Left kidney (tissue), 2 donors: ENCODE data around the gene TRPM4. TPM values are rescaled to one million over a fixed set of nuclear protein-coding genes. Genes with fewer than 3 reads are reported as not detected.
A peak's percentile ranks its signal among the peaks of the same experiment; 100 is the strongest.
"Not testable (repeated sequence)": the region's sequence is repeated elsewhere in the genome, so short reads cannot be mapped to it uniquely, and the experiment has no call there.

Source experiments
- DNase-seq: peaks from one replicate; pipeline ENCODE4 v3.0.0-alpha.2; 2013
- polyA plus RNA-seq: library from polyadenylated mRNA; unstranded; fragments of 120-200 nt; gene quantifications from one replicate; pipeline ENCODE4 v1.2.1, GENCODE V29; 2013; ENCODE audit not compliant: insufficient read length

The TRPM4 gene
- polyA plus RNA-seq, 1 donor = 29.4 TPM

- DNase-seq = peak; percentile 90
Measured at GRCh38 chr19:49150106-49150943, 7.3 kb upstream of the TRPM4 start.

GRCh38 chr19:49150944-49151243 lies 6.7 kb upstream of the TRPM4 start:
- DNase-seq = no peak

DNA sequence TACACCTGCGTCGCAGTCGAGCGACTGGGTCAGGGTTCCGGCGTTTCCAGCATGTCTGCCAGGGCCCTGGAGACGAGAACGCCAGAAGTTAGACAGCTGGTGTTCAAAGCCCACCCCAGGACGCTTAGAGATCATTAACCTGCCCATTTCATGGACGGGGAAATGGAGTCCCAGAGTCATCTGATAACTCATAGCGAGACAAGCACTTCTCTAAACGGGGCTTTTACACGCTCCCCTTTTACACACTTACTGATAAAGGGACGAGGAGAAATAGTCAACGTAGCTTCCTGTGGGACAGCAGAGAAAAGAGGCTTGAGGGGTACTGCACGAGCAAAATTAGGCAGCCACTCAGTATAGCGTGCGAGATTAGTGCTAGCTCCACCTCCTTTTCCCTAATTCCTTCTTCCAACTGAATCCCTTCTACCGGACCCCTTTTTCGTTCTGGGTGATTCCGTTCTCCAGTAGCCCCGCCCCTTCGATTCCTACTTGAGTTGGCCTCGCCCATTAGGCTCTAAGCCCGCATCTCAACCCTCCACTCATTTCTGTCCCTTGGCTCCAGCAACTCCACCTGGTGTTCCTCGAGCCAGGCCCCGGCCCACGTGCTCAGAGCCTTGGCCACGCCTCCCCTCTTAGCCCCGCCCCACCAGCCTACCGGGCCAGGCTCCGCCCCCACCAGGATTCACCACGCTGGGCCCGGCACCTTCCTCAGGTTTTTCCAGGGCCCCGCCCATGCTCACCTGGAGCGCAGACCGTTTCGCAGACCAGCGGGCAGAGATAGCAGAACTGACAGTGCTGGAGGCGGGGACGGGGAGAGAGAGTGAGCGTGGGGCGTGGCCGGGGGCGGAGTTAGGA lies 6.1 kb upstream of the TRPM4 start:
- DNase-seq = no peak

DNA sequence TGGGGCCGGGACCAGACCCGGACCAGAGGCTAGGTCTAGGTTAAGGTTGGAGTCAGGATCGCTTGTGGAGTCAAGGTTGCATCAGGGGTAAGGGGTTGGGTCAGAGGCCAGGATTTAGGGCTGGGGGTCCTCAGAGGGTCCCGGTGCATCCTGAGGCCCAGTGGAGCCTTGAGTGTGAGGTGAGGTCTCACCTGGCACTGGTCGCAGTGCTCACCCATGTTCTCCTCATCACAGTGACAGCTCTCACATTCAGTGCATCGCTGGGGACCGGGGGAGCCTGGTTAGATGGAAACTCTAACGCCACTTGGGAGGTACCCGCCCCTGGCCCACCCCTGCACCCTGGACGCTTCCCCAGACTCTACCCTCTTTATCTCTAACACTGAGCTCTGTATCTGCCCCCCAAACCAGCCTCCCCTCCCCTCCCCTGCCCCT lies 5.5 kb upstream of the TRPM4 start:
- DNase-seq = no peak

DNA sequence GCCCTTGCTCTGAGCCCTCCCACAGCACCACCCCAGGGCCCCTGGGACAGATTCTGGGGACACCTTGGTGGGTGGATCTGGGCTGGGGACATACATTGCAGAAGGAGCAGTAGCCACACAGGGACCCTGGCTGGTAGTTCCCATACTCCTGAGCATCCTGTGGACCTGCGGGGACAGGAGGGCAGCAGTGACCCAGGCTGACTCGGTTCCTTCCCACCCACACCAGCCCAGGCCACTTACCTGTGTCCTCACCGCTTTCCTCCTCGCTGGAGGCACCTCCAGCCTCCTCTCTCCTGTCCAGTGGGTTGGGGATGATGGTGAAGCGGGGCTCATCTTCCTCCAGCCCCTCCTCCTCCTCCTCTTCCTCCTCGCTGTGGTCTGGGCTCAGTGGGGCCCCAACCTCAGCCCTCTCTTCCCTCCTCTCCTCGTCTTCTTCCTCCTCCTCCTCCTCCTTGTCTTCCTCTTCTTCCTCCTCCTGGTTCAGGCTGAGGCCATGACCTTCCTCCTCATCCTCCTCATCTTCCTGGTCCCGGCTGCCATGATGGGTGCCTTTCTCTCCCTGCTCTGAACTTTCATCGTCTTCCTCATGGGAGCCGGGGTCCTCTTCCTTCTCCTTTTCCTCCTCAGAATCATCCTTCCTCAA lies 4.3 kb upstream of the TRPM4 start:
- no peak for DNase-seq

GRCh38 chr19:49154279-49154678 lies 3.3 kb upstream of the TRPM4 start:
- DNase-seq = no peak

DNA sequence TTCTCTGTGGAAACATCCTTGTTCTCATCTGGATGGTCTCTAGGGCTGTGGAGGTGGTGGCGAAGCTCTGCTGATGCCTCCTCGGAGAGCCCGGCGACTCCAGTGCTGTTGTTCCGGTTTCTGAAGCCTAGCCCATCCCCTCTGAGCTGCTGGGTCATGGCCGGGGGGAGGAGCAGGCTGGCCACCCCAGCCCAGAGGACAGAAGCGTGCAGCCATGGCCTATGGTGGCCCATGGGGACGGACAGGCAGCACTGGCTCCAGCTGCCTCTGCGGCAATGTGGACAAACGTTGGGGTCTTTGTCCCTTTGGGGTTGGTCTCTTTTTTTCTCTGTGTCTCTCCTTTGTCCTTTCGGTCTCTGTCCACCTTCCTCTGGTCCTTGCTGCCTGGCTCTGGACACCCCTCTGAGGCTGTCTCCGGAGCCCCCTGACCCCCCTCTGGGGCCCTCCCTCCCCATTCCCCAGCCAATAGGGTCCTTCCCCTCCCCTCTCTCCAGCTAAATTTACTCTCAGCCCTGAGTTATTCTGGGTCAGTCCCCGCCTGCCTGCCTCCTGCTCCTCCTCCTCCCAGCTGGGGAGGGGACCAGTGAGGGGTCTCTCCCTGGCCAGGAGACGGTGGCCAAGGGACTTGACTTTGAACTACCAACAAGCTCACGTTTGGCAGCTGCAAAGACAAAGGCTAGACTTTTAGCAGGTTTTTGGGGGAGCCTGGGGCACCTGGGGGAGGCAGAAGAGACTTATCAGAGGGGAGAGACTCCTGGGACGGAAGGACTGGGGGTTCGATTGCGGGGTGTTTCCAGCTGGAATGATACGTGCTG lies 2.4 kb upstream of the TRPM4 start, which contains the start of gene HRC:
TSS of gene HRC (minus strand) at position 392 of the 815 bp plus-strand sequence. CDS start at position 233, 159 bp downstream.
- DNase-seq = peak; percentile 71

GRCh38 chr19:49155820-49156346 lies 1.7 kb upstream of the TRPM4 start:
- DNase-seq = no peak

DNA sequence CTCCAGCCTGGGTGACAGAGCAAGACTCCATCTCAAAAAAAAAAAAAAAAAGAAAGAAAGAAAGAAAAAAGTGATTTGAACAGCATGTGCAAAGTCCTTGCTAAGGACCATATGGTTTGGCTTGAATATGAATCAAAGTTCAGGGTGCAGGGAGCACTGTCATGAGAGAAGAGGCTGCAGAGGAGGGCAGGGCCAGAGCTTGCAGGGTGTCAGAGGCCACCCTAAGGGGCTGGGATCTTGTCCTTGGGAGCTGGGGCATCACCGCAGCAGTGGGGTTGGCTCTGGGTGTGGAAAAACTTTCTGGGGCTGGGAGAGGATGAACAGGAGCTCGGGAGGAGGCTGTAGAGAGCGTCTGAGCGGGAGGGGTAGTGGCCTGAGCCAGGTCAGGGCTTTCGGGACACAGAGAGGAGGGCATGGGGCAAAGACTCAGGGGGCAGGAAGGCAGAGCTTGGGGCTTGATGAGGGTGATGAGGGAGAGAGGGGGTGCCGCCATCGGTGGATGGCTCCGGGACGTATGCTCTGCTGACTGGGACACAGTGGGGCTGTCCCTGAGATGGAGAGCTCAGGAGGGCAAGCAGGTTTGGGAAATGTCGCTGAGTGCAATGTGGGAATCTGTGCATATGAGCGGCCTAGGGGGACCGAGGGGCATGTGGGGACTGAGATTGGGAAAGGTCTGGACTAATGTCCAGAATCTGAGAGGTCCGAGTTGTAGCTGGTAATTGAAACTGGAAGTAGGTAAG lies 3.0 kb downstream of the TRPM4 start:
- no peak for DNase-seq

GRCh38 chr19:49161987-49162386 lies 4.4 kb downstream of the TRPM4 start:
- no peak for DNase-seq

DNA sequence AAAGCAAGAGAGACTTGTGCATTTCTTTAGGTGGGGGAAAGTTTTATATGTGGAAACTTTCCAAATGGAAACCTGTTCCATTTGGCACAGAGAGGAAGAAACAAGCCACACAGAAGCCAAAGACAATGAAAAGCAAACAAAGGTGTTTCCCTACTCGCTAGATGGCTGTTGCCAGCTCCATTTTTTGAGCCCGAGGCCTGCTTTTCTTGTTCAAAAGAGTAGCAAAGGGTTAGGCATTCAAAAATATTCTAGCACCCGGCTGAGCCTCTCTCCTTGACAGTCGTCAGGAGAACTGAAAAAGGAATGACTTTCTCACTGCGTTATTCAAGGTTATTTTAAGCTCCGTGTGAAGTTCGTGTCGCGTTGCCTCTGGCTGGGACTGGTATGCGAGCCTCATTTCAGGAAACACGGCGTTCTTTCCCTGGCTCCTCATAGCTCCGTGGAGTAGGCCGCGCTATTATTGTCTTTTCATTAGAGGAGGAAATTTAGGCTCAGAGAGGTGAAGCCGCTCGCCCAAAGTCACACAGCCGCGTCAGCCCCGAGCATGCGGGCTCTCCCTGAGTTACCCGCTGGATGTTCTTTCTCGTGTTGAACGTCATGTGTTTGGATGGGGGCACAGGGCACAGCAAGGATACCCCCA lies 7.6 kb downstream of the TRPM4 start:
- no peak for DNase-seq

- DNase-seq = no peak
Measured at GRCh38 chr19:49165865-49166301, 8.3 kb downstream of the TRPM4 start.

GRCh38 chr19:49167857-49168409 lies 10.3 kb downstream of the TRPM4 start:
- DNase-seq = no peak

GRCh38 chr19:49168421-49168820 lies 10.8 kb downstream of the TRPM4 start:
- no peak for DNase-seq

- no peak for DNase-seq
Measured at GRCh38 chr19:49173198-49173597, 15.6 kb downstream of the TRPM4 start.

DNA sequence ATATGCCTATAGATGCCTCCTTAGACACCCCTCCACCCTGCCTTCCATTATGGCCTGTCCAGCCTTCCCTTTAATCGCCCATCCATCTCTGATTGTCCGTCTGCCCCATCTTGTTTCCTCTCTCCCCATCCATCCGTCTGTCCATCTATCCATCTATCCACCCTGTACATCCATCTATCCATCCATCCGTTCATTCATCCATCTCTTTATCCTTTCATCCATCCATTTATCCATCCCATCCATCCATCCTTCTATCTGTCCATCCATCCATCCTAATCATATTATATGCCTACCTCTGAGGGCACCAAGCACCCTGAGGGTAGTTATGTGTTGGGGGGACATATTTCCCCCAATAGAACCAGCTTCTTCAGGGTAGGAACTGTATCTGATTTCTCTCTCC lies 23.1 kb downstream of the TRPM4 start:
- no peak for DNase-seq

DNA sequence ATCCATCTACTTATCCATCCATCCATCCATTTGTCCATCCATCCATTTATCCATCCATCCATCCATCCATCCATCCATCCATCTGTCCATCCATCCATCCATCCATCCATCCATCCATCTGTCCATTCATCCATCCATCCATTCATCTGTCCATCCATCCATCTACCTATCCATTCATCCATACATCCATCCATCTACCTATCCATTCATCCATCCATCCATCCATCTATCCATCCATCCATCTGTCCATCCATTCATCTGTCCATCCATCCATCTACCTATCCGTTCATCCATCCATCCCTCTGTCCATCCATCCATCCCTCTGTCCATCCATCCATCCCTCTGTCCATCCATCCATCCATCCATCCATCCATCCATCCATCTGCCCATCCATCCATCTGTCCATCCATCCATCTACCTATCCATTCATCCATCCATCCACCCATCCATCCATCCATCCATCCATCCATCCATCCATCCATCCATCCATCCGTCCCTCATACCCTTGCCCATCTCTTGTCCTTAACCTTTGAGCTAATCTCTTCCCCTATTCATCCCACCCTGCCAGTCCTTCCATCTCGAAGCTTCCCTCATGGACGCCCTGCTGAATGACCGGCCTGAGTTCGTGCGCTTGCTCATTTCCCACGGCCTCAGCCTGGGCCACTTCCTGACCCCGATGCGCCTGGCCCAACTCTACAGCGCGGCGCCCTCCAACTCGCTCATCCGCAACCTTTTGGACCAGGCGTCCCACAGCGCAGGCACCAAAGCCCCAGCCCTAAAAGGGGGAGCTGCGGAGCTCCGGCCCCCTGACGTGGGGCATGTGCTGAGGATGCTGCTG lies 24.6 kb downstream of the TRPM4 start:
- DNase-seq = not testable (repeated sequence)

- DNase-seq = no peak
Measured at GRCh38 chr19:49182848-49183375, 25.3 kb downstream of the TRPM4 start.

GRCh38 chr19:49186108-49186507 lies 28.5 kb downstream of the TRPM4 start:
- no peak for DNase-seq
